BE2C (cell line): ENCODE results near the gene LNX2.

ENCODE experiments used
- DNase-seq: peaks from one replicate; pipeline ENCODE4 v3.0.0-alpha.2; 2020
- H3K27me3 ChIP-seq: fragments of 250-450 bp; sonication (Bioruptor Pico); 2 replicates; pipeline ENCODE4 v1.5.1; 2020; ENCODE audit warnings: mild to moderate bottlenecking
- H3K36me3 ChIP-seq: fragments of 250-450 bp; sonication (Bioruptor Pico); 2 replicates; pipeline ENCODE4 v1.5.1; 2020; ENCODE audit warnings: mild to moderate bottlenecking
- H3K4me1 ChIP-seq: fragments of 250-450 bp; sonication (Bioruptor Pico); 2 replicates; pipeline ENCODE4 v1.5.1; 2020
- H3K4me3 ChIP-seq: 2 replicates; pipeline ENCODE4 v1.5.1; 2011; ENCODE audit warnings: low read depth, low read length
- H3K9me3 ChIP-seq: fragments of 250-450 bp; sonication (Bioruptor Pico); 2 replicates; pipeline ENCODE4 v1.5.1; 2020
- CTCF ChIP-seq: IDR thresholded peaks from 2 replicates; pipeline ENCODE4 v1.5.1; 2012; ENCODE audit warnings: mild to moderate bottlenecking, low read depth, low read length

Gene LNX2

GRCh38 chr13:27593267-27593666, 27.1 kb downstream of the LNX2 start:
- Histone ChIP-seq H3K36me3 (no peaks in the 10 kb centered on the region), H3K27me3 (no peaks in the 10 kb centered on the region), H3K4me1 (peaks cover 8% of the 10 kb centered on the region), H3K9me3 (no peaks in the 10 kb centered on the region), H3K4me3 (no peak overlapping the region)
- DNase-seq, result no peak
- no peak for TF ChIP-seq CTCF

GRCh38 chr13:27592865-27593264, 27.5 kb downstream of the LNX2 start:
- DNase-seq, result no peak
- no peak overlapping the region for H3K4me3 ChIP-seq
- H3K27me3 ChIP-seq, result no peaks in the 10 kb centered on the region
- H3K9me3 ChIP-seq, result no peaks in the 10 kb centered on the region
- no peak for TF ChIP-seq CTCF
- H3K36me3 ChIP-seq, result no peaks in the 10 kb centered on the region
- H3K4me1 ChIP-seq, result peaks cover 8% of the 10 kb centered on the region

DNA sequence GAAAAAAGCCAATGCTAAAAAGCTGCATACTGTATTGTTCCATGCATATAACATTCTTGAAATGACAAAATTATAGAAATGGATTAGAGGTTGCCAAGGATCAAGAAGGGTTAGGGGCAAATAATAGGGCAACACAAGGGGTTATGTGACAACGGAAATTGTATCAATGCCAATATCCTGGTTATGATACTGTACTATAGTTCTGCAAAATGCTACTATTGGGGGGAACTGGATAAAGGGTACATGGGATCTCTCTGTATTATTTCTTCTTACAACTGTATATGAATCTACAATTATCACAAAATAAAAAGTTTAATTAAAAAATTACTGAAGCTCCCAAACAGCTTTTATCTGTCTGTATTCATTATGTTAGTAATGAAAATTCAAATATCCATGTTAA, 31.9 kb downstream of the LNX2 start:
- no peaks in the 10 kb centered on the region for H3K9me3 ChIP-seq
- no peaks in the 10 kb centered on the region for H3K4me1 ChIP-seq
- DNase-seq, result no peak
- no peaks in the 10 kb centered on the region for H3K36me3 ChIP-seq
- H3K4me3 ChIP-seq, result no peak overlapping the region
- no peaks in the 10 kb centered on the region for H3K27me3 ChIP-seq
- no peak for TF ChIP-seq CTCF

GRCh38 chr13:27587095-27587746, 33.1 kb downstream of the LNX2 start:
- DNase-seq, result no peak
- Histone ChIP-seq H3K27me3 (no peaks in the 10 kb centered on the region), H3K4me3 (no peak overlapping the region), H3K9me3 (no peaks in the 10 kb centered on the region), H3K4me1 (no peaks in the 10 kb centered on the region), H3K36me3 (no peaks in the 10 kb centered on the region)
- TF ChIP-seq CTCF, result no peak

GRCh38 chr13:27583645-27584044, 36.7 kb downstream of the LNX2 start:
- TF ChIP-seq CTCF, result no peak
- no peaks in the 10 kb centered on the region for H3K27me3 ChIP-seq
- H3K4me3 ChIP-seq, result no peak overlapping the region
- H3K9me3 ChIP-seq, result no peaks in the 10 kb centered on the region
- H3K36me3 ChIP-seq, result no peaks in the 10 kb centered on the region
- H3K4me1 ChIP-seq, result no peaks in the 10 kb centered on the region
- DNase-seq, result no peak

DNA sequence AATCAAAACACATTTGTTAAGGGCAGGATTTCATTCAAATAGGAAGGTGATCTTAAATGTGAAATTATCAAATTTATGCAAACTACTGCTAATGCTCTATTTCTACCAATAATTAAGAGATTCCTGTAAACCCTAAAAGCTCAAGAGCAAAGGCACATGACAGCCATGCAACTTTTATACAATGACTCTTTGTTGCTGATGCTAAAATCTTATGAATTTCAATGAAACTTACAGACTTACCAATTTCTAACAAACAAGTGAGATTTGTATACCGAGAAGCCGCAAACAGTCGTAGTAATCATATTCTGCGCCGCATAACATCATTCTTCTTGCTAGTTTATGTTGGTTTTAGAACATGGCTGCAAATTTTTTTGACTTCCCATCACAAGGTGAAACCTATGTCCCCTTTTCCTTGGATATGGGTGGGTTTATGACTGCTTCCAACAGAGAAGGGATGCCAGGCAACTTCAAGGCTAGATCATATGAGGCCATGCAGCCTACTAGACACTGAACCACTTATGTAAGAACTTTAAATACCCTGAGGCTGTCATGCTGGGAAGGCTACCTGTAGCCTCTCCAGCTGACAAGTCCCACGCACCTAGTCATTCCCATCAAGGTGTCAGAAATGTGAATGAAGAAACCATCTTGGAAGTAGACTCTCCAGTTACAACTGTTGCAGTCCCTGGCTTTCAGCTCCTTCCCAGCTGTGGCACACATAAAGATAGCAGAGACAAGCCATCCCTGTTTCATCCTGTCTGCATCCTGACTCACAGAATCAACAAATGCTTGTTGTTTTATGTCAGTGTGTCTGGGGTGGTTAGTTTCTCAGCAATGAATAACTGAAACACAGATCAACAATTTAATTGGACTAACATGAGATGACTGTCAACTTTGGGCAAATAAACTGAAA, 42.0 kb downstream of the LNX2 start:
- Histone ChIP-seq H3K4me1 (no peaks in the 10 kb centered on the region), H3K4me3 (no peak overlapping the region), H3K36me3 (no peaks in the 10 kb centered on the region), H3K27me3 (no peaks in the 10 kb centered on the region), H3K9me3 (no peaks in the 10 kb centered on the region)
- DNase-seq, result no peak
- no peak for TF ChIP-seq CTCF
